IMR-90 (cell line): ENCODE results near the gene DCDC1.

Experiments used
- BHLHE40 ChIP-seq: fragments of 150-350 bp; IDR thresholded peaks from 2 replicates; pipeline ENCODE4 v1.6.1; 2016; ENCODE audit warnings: mild to moderate bottlenecking, low read depth, low read length
- CHD1 ChIP-seq: IDR thresholded peaks from 2 replicates; pipeline ENCODE4 v1.6.1; 2012; ENCODE audit warnings: low read depth, low read length, improper control_type of control experiment
- FOS ChIP-seq: fragments of 150-350 bp; IDR thresholded peaks from 2 replicates; pipeline ENCODE4 v1.6.1; 2016; ENCODE audit warnings: low read depth, low read length
- MAFK ChIP-seq: IDR thresholded peaks from 2 replicates; pipeline ENCODE4 v1.6.1; 2012; ENCODE audit warnings: low read depth, low read length, improper control_type of control experiment
- MAZ ChIP-seq: IDR thresholded peaks from 2 replicates; pipeline ENCODE4 v1.6.1; 2012; ENCODE audit warnings: low read depth, mild to moderate bottlenecking, low read length, improper control_type of control experiment, moderate library complexity, borderline replicate concordance
- POLR2A ChIP-seq: IDR thresholded peaks from 2 replicates; pipeline ENCODE4 v1.6.1; 2012; ENCODE audit warnings: mild to moderate bottlenecking, low read depth, low read length
- RCOR1 ChIP-seq: IDR thresholded peaks from 2 replicates; pipeline ENCODE4 v1.6.1; 2012; ENCODE audit warnings: mild to moderate bottlenecking, low read length, improper control_type of control experiment; ENCODE audit not compliant: insufficient replicate concordance
- RFX5 ChIP-seq: IDR thresholded peaks from 2 replicates; pipeline ENCODE4 v1.8.0; 2012; ENCODE audit warnings: low read depth, mild to moderate bottlenecking, low read length, moderate library complexity
- USF2 ChIP-seq: fragments of 150-350 bp; IDR thresholded peaks from 2 replicates; pipeline ENCODE4 v1.6.1; 2017; ENCODE audit warnings: mild to moderate bottlenecking, antibody characterized with exemption, low read length, low read depth
- TF ChIP-seq, protein P1 (sequence below): conservative IDR thresholded peaks from 2 replicates; pipeline ENCODE4 v1.5.1; 2012; ENCODE audit warnings: mild to moderate bottlenecking, low read depth, low read length, improper control_type of control experiment

DNA sequence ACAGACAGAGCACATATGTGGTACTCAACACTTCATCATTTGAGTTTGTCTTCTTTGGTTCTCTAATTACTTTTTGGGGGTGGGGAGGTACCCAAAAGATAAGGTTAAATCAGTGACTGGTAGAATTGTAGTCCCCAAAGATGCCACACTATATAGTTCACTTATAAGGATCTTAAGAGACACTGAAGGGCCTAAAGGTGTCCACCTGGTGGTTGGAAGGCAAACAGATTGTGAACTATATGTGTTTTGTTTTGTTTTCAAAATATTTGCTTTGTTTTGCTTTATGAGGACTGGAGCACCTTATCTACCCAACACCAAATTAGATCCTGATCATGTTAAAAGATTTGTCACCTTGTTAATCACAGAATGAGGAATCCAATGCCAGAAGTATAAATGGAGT, 136.1 kb downstream of the DCDC1 start:
- TF ChIP-seq POLR2A (no peak), CHD1 (no peak), USF2 (no peak), RFX5 (no peak), RCOR1 (no peak), MAFK (no peak), FOS (no peak), MAZ (no peak), BHLHE40 (no peak)
- TF ChIP-seq, protein P1, sequence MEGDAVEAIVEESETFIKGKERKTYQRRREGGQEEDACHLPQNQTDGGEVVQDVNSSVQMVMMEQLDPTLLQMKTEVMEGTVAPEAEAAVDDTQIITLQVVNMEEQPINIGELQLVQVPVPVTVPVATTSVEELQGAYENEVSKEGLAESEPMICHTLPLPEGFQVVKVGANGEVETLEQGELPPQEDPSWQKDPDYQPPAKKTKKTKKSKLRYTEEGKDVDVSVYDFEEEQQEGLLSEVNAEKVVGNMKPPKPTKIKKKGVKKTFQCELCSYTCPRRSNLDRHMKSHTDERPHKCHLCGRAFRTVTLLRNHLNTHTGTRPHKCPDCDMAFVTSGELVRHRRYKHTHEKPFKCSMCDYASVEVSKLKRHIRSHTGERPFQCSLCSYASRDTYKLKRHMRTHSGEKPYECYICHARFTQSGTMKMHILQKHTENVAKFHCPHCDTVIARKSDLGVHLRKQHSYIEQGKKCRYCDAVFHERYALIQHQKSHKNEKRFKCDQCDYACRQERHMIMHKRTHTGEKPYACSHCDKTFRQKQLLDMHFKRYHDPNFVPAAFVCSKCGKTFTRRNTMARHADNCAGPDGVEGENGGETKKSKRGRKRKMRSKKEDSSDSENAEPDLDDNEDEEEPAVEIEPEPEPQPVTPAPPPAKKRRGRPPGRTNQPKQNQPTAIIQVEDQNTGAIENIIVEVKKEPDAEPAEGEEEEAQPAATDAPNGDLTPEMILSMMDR: no peak
